K562 (cell line): ENCODE data around the gene RPF1. TPM values are rescaled to one million over a fixed set of nuclear protein-coding genes. Genes with fewer than 3 reads are reported as not detected.

Experiments
- ATAC-seq: fragments of 200-7000 bp; cut with Tn5 transposase; 3 replicates; pipeline ENCODE4 v1.9.1; 2020; ENCODE audit warnings: moderate library complexity
- BruUV-seq: library from RNA; stranded (reverse); fragments of 400-500 nt; replicated peaks from 2 replicates; lab custom pipeline; 2021; lab: Mats Ljungman, UMichigan
- CTCF ChIA-PET: fragments of 300-600 bp; formaldehyde crosslinking; extraction: SDS; loops from one replicate; lab custom pipeline; 2021; ENCODE audit warnings: low intra/inter-chr PET ratio; lab: Yijun Ruan, JAX
- POLR2A ChIA-PET: fragments of 300-600, 350-650 bp; sonication (Branson Sonifier 250); formaldehyde crosslinking; extraction: SDS; loops from one replicate; lab custom pipeline; 2021; ENCODE audit warnings: antibody characterized with exemption, inconsistent platforms; lab: Yijun Ruan, JAX
- DNase-seq, 4 experiments: peaks; one replicate each; pipeline versions ENCODE4 v3.0.0 to v3.0.0-alpha.2; 2011 to 2018; ENCODE audit warnings: low spot score in 3 of 4, mixed read lengths in 3 of 4; ENCODE audit errors: extremely low read depth in 1 of 4
- FAIRE-seq: peaks from 2 replicates; lab custom pipeline; 2011; peaks lifted over from hg19 to GRCh38; lab: Jason Lieb, UNC
- H2AFZ ChIP-seq: 2 replicates; pipeline ENCODE4 v1.6.0; 2011; ENCODE audit warnings: low read depth, low read length, control low read depth, inconsistent platforms
- H3K27ac ChIP-seq: fragments of 200-600 bp; 3 replicates; pipeline ENCODE4 v1.8.0; 2011; ENCODE audit warnings: low read depth, mild to moderate bottlenecking, control low read depth, inconsistent platforms, low read length, moderate library complexity, mixed read lengths; ENCODE audit errors: extremely low read depth
- H3K27me3 ChIP-seq, 2 experiments: fragments of 300-600 bp in 1 of 2; 2 replicates in 1 of 2; 3 replicates in 1 of 2; pipeline versions ENCODE4 v1.6.0 to v1.8.0; 2011; ENCODE audit warnings: inconsistent platforms in 2 of 2, low read length in 2 of 2, mild to moderate bottlenecking in 1 of 2, mixed read lengths in 1 of 2, moderate library complexity in 1 of 2; ENCODE audit not compliant: control insufficient read depth in 2 of 2, insufficient read depth in 2 of 2
- H3K36me3 ChIP-seq: fragments of 300-600 bp; 3 replicates; pipeline ENCODE4 v1.8.0; 2011; ENCODE audit warnings: mild to moderate bottlenecking, low read length, inconsistent platforms; ENCODE audit not compliant: control insufficient read depth, insufficient read depth
- H3K4me1 ChIP-seq, 2 experiments: fragments of 200-600 bp in 1 of 2; replicated peaks in 1 of 2; 2 replicates in 1 of 2; 3 replicates in 1 of 2; pipeline versions ENCODE4 v1.5.1 to v1.8.0; 2011; ENCODE audit warnings: inconsistent platforms in 2 of 2, low read length in 2 of 2, mild to moderate bottlenecking in 1 of 2, mixed read lengths in 1 of 2, moderate library complexity in 1 of 2; ENCODE audit not compliant: control insufficient read depth in 2 of 2, insufficient read depth in 2 of 2
- H3K4me2 ChIP-seq: 2 replicates; pipeline ENCODE4 v1.6.1; 2011; ENCODE audit warnings: low read length, control low read depth, inconsistent platforms, mixed read lengths; ENCODE audit not compliant: insufficient read depth
- H3K4me3 ChIP-seq: fragments of 200-600 bp; sonication (generic), shearing (Covaris generic); 2 replicates; pipeline ENCODE4 v1.5.1; 2016; ENCODE audit warnings: control low read depth, inconsistent platforms
- H3K79me2 ChIP-seq: fragments of 200-600 bp; 3 replicates; pipeline ENCODE4 v1.8.0; 2011; ENCODE audit warnings: low read length, inconsistent platforms; ENCODE audit not compliant: control insufficient read depth, insufficient read depth
- H3K9ac ChIP-seq, 2 experiments: 2 replicates each; pipeline versions ENCODE4 v1.6.0 to v1.6.1; 2011; ENCODE audit warnings: low read depth in 2 of 2, low read length in 2 of 2, control low read depth in 1 of 2, inconsistent platforms in 1 of 2, mild to moderate bottlenecking in 1 of 2, mixed read lengths in 1 of 2; ENCODE audit not compliant: insufficient read depth in 1 of 2
- H3K9me1 ChIP-seq: one replicate; pipeline ENCODE4 v1.6.0; 2011; ENCODE audit warnings: inconsistent platforms, mild to moderate bottlenecking, low read length, moderate library complexity; ENCODE audit not compliant: control insufficient read depth, insufficient read depth
- H3K9me3 ChIP-seq: replicated peaks from 2 replicates; pipeline ENCODE4 v1.5.1; 2011; ENCODE audit warnings: low read depth, low read length, inconsistent platforms; ENCODE audit not compliant: control insufficient read depth, insufficient read depth
- H4K20me1 ChIP-seq: replicated peaks from 2 replicates; pipeline ENCODE4 v1.6.1; 2011; ENCODE audit warnings: low read length, inconsistent platforms, mixed read lengths; ENCODE audit not compliant: control insufficient read depth, insufficient read depth
- CBFA2T2 ChIP-seq: fragments of 450-650 bp; conservative IDR thresholded peaks from 2 replicates; pipeline ENCODE4 v1.6.1; 2017; ENCODE audit warnings: mild to moderate bottlenecking
- RAD51 ChIP-seq: fragments of 450-650 bp; IDR thresholded peaks from 2 replicates; pipeline ENCODE4 v1.7.1; 2016; ENCODE audit warnings: low read depth, mild to moderate bottlenecking, borderline replicate concordance
- TGIF2 ChIP-seq: sonication (generic); formaldehyde crosslinking; IDR thresholded peaks from 2 replicates; pipeline ENCODE4 v1.8.1; 2022; ENCODE audit warnings: mild to moderate bottlenecking, missing genetic modification reagents, moderate library complexity
- WGBS: fragments of 100-300 bp; shearing (Covaris generic); methylation state at CpG from one replicate; pipeline ENCODE4 v1.1.6; 2016; ENCODE audit warnings: low coverage, mixed read lengths; ENCODE audit not compliant: insufficient coverage; ENCODE audit errors: missing lambda C conversion rate; 5-methylcytosine and 5-hydroxymethylcytosine counted together
- in situ Hi-C: fragments of 300-500 bp; cut with MboI; formaldehyde crosslinking; loops from 4 replicates; pipeline ENCODE4 v1.15.0; 2018; ENCODE audit warnings: inconsistent platforms, mixed read lengths
- intact Hi-C: fragments of 100-400 bp; cut with micrococcal nuclease; formaldehyde crosslinking; loops from 2 replicates; pipeline ENCODE4 v1.14.2; 2022
- polyA plus RNA-seq, 8 experiments: library from polyadenylated mRNA; depleted of rRNA in 4 of 8; stranded (reverse) in 5 of 8; unstranded in 3 of 8; fragments of >200 nt; fragmentation: Nextera tagmentation in 2 of 8; fragmentation: Illumina TruSeq in 1 of 8; extraction: Ambion mirVana in 2 of 8; extraction: Trizol in 1 of 8; gene quantifications; 2 replicates each; pipeline versions ENCODE4 v1.2.1 to v1.2.3, GENCODE V29; 2011 to 2014; ENCODE audit warnings: inconsistent platforms in 1 of 8, missing spikeins in 1 of 8
- total RNA-seq, 7 experiments: library from RNA; depleted of rRNA in 6 of 7; stranded (reverse); fragments of >200 nt in 6 of 7; fragmentation: Illumina TruSeq in 2 of 7; extraction: Trizol in 2 of 7; gene quantifications; 2 replicates each; pipeline versions ENCODE4 v1.2.1 to v1.2.3, GENCODE V29; 2011 to 2021; ENCODE audit warnings: low replicate concordance in 1 of 7
- TF ChIP-seq, protein P1 (sequence below): fragments of 450-650 bp; formaldehyde crosslinking; IDR thresholded peaks from 2 replicates; pipeline ENCODE4 v1.4.0; 2020; ENCODE audit warnings: mild to moderate bottlenecking, mixed read lengths

The RPF1 gene
- total and polyA plus RNA-seq, 9 of the 15 experiments (the other 6 are each of a cell fraction or from before 2014, with no cell fraction given): 52.4 to 156 (median 90.2) TPM

DNA sequence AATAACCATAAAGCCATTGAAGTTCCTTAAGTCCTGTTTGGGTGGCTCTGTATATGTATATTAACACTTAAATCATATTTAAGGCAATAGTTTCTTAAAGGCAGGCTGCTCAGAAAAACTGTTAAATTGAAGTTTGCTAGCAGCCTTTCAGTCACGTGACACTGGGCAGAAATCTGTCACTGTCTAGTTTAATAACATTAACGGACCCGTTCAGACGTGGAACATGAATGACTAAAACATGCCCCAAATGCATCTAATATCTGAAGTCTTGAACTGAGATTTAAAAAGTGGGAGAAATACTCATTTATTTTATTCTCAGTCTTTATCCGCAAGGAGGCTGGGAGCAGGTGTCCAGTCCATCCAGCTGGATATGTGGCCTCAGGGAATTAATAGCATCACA, 23.9 kb downstream of the RPF1 start:
- Histone ChIP-seq H3K9me1 (no peaks in the 10 kb centered on the region), H3K27me3 (no peaks in the 10 kb centered on the region), H3K9ac (no peak overlapping the region), H3K4me3 (no peak overlapping the region), H3K9me3 (no peaks in the 10 kb centered on the region), H3K4me1 (peaks cover 2 to 7% of the 10 kb centered on the region in 2 experiments; a peak in 4 of 5 replicates), H4K20me1 (peaks cover 18% of the 10 kb centered on the region), H3K27ac (no peak overlapping the region), H3K4me2 (peak overlapping the region; percentile 98; the same call in 1 of the 2 replicates), H3K36me3 (peaks cover 71% of the 10 kb centered on the region), H2AFZ (no peak overlapping the region), H3K79me2 (peaks cover 84% of the 10 kb centered on the region)
- TF ChIP-seq RAD51 (peak; percentile 64), CBFA2T2 (peak; percentile 35; the same call in 1 of the 2 replicates), TGIF2 (CRISPR knock-in tag) (no peak)
- TF ChIP-seq, protein P1, sequence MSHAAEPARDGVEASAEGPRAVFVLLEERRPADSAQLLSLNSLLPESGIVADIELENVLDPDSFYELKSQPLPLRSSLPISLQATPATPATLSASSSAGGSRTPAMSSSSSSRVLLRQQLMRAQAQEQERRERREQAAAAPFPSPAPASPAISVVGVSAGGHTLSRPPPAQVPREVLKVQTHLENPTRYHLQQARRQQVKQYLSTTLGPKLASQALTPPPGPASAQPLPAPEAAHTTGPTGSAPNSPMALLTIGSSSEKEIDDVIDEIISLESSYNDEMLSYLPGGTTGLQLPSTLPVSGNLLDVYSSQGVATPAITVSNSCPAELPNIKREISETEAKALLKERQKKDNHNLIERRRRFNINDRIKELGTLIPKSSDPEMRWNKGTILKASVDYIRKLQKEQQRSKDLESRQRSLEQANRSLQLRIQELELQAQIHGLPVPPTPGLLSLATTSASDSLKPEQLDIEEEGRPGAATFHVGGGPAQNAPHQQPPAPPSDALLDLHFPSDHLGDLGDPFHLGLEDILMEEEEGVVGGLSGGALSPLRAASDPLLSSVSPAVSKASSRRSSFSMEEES (CRISPR knock-in tag): peak; percentile 66
- no TSS peak for BruUV-seq
- no peak for ATAC-seq
- intact Hi-C loops (loop anchor here (10.0 kb wide), 1 partner anchor 198 kb away; the partner anchor contains the start of gene SAMD13), in situ Hi-C loops (no loop called here)
- CTCF ChIA-PET: no interaction called here
- no peak for FAIRE-seq
- POLR2A ChIA-PET: interaction anchor here (0.8 to 4.1 kb wide), 4 partner anchors 10 to 71 kb away, joined by 4 to 34 read pairs (median 4); partner anchors contain the start of gene CTBS
- no peak for DNase-seq
- WGBS: 72% methylated on average over 5 of the region's 5 CpGs
